ENCODE results near the gene RAB6A. TPM values are rescaled to one million over a fixed set of nuclear protein-coding genes. Genes with fewer than 3 reads are reported as not detected.

Gene RAB6A
- total RNA-seq, 1 experiment from 2014 or later: 105 TPM

DNA sequence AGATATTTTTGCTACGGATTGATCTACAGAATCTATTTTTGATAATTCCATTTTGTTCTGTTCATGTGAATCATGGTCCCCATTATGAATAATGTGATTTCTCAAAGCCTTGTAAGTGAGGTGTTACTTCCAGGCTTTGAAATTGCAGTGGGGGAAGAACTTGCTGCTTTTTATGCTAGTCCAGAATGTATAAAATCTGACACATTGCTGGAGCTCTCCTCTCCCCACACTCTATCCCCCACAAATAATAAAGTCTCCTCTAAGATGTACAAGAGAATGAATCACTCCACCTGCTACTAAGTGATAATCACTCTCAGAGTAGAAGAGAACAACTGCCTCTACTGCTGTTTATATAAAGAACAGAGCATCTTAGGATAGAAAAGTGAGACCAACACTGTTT, 5.9 kb upstream of the RAB6A start:
- H3K9me3 ChIP-seq (ENCODE audit: low read depth, low read length, poor library complexity, severe bottlenecking): no peaks in the 10 kb centered on the region
- ChIA-PET CTCF (no interaction called here), POLR2A (ENCODE audit: low non-redundant PET) (no interaction called here)
- H3K27me3 ChIP-seq (replicated peaks; ENCODE audit: insufficient read depth, low read depth, low read length, poor library complexity): no peaks in the 10 kb centered on the region
- no peak overlapping the region for H3K27ac ChIP-seq (ENCODE audit: low read depth, low read length, poor library complexity, severe bottlenecking)
- H3K36me3 ChIP-seq (ENCODE audit: insufficient read depth, low read length, poor library complexity, severe bottlenecking): no peaks in the 10 kb centered on the region
- no peak for TF ChIP-seq EZH2 (IDR thresholded peaks at IDR 0.05; ENCODE audit: borderline replicate concordance, low read depth, low read length, poor library complexity, severe bottlenecking)
- TF ChIP-seq, protein P1, sequence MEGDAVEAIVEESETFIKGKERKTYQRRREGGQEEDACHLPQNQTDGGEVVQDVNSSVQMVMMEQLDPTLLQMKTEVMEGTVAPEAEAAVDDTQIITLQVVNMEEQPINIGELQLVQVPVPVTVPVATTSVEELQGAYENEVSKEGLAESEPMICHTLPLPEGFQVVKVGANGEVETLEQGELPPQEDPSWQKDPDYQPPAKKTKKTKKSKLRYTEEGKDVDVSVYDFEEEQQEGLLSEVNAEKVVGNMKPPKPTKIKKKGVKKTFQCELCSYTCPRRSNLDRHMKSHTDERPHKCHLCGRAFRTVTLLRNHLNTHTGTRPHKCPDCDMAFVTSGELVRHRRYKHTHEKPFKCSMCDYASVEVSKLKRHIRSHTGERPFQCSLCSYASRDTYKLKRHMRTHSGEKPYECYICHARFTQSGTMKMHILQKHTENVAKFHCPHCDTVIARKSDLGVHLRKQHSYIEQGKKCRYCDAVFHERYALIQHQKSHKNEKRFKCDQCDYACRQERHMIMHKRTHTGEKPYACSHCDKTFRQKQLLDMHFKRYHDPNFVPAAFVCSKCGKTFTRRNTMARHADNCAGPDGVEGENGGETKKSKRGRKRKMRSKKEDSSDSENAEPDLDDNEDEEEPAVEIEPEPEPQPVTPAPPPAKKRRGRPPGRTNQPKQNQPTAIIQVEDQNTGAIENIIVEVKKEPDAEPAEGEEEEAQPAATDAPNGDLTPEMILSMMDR (conservative IDR thresholded peaks at IDR 0.05; ENCODE audit: low read depth, low read length): no peak
- peaks cover 4% of the 10 kb centered on the region for H3K4me1 ChIP-seq (ENCODE audit: insufficient read depth, low read length, poor library complexity, severe bottlenecking)
- no peak overlapping the region for H3K4me3 ChIP-seq (ENCODE audit: low read depth, low read length, poor library complexity, severe bottlenecking)
- no peak for DNase-seq (ENCODE audit: low spot score)
- BruUV-seq (replicated peaks): no TSS peak
- intact Hi-C loops (cut with micrococcal nuclease; ENCODE audit: unreplicated experiment): no loop called here

DNA sequence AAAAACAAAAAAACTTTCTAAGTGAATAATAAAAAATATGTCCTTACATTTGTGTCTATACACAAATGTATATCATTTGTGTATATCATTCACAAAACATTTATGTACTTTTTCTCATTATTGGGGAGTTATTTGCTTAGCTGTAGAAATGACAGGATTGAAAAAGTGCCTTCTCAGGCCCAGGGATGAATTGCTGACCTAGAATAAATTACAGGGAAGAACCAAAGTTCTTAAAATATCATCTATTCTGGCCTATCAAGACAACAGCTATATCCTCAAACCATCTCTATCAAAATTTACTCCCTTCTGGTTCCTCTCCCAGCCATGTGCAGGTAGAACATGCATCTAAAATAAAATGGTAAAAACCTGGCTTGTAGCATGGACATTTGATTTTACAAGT, 1.9 kb upstream of the RAB6A start:
- H3K36me3 ChIP-seq (ENCODE audit: insufficient read depth, low read length, poor library complexity, severe bottlenecking): no peaks in the 10 kb centered on the region
- no peak for TF ChIP-seq EZH2 (IDR thresholded peaks at IDR 0.05; ENCODE audit: borderline replicate concordance, low read depth, low read length, poor library complexity, severe bottlenecking)
- TF ChIP-seq, protein P1 (conservative IDR thresholded peaks at IDR 0.05; ENCODE audit: low read depth, low read length): no peak
- no peak for DNase-seq (ENCODE audit: low spot score)
- no TSS peak for BruUV-seq (replicated peaks)
- no peaks in the 10 kb centered on the region for H3K9me3 ChIP-seq (ENCODE audit: low read depth, low read length, poor library complexity, severe bottlenecking)
- no peak overlapping the region for H3K27ac ChIP-seq (ENCODE audit: low read depth, low read length, poor library complexity, severe bottlenecking)
- H3K4me1 ChIP-seq (ENCODE audit: insufficient read depth, low read length, poor library complexity, severe bottlenecking): peaks cover 13% of the 10 kb centered on the region
- CTCF ChIA-PET: no interaction called here
- POLR2A ChIA-PET (ENCODE audit: low non-redundant PET): no interaction called here
- H3K4me3 ChIP-seq (ENCODE audit: low read depth, low read length, poor library complexity, severe bottlenecking): no peak overlapping the region
- H3K27me3 ChIP-seq (replicated peaks; ENCODE audit: insufficient read depth, low read depth, low read length, poor library complexity): no peaks in the 10 kb centered on the region
- intact Hi-C loops (cut with micrococcal nuclease; ENCODE audit: unreplicated experiment): no loop called here

DNA sequence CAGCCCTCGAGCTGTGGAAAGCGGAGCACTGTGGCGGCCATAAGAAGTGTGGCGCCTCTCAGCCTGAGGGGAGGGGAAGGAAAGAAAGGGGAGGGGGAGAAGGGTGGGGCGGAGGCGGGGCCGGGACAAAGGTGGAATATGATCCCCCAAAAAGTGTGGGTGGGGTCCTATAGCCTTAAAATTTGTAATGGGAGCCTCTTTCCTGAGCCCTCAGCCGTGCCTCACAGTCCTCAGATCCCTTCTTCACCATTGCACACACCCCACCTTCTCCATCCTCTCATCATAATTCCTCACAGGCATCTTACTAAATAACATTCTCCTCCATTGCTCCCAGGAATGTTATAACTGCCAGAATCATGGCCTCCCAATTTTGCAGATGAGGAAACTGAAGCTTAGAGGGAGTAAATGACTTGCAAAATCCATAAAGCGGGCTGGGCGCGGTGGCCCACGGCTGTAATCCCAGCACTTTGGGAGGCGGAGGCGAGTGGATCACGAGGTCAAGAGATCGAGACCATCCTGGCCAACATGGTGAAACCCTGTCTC, 600 bp upstream of the RAB6A start:
- H3K27ac ChIP-seq (ENCODE audit: low read depth, low read length, poor library complexity, severe bottlenecking): peak overlapping the region; percentile 90
- POLR2A ChIA-PET (ENCODE audit: low non-redundant PET): interaction anchor here (1.1 kb wide), 1 partner anchor 18 kb away, joined by 4 read pairs; no protein-coding TSS in a partner anchor
- CTCF ChIA-PET: interaction anchor here (1.2 to 1.5 kb wide), 2 partner anchors 18 to 170 kb away, joined by 5 to 6 read pairs; no protein-coding TSS in a partner anchor
- no peaks in the 10 kb centered on the region for H3K27me3 ChIP-seq (replicated peaks; ENCODE audit: insufficient read depth, low read depth, low read length, poor library complexity)
- no peaks in the 10 kb centered on the region for H3K9me3 ChIP-seq (ENCODE audit: low read depth, low read length, poor library complexity, severe bottlenecking)
- TF ChIP-seq EZH2 (IDR thresholded peaks at IDR 0.05; ENCODE audit: borderline replicate concordance, low read depth, low read length, poor library complexity, severe bottlenecking): no peak
- TF ChIP-seq, protein P1 (conservative IDR thresholded peaks at IDR 0.05; ENCODE audit: low read depth, low read length): no peak
- peak overlapping the region; percentile 88 for H3K4me3 ChIP-seq (ENCODE audit: low read depth, low read length, poor library complexity, severe bottlenecking)
- H3K36me3 ChIP-seq (ENCODE audit: insufficient read depth, low read length, poor library complexity, severe bottlenecking): no peaks in the 10 kb centered on the region
- intact Hi-C loops (cut with micrococcal nuclease; ENCODE audit: unreplicated experiment): loop anchor here (1.0 kb wide), 2 partner anchors 18 to 115 kb away; partner anchors contain the start of genes COA4 and PAAF1
- no TSS peak for BruUV-seq (replicated peaks)
- DNase-seq (ENCODE audit: low spot score): no peak
- peaks cover 16% of the 10 kb centered on the region for H3K4me1 ChIP-seq (ENCODE audit: insufficient read depth, low read length, poor library complexity, severe bottlenecking)

All from A673 (cell line).